Measurements from ENCODE around the gene PRKN.

Gene PRKN

DNA sequence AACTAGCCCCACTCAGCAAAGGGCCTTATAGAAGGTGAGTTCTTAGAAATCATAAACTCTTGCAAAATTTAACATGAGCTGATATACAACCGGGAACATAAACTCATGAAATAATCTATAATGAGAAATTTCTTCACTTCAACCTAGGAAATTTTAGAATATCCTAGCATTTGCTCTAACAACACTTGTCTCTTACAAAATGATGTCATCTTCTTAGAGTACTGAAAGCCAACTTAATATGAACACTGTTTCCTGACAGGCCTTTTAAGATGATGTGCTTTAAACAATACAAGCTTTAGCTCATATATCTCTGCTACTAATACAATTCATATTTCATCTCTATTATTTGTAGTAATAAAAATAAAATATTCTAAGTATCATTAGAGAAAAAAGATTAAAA is 1.1 kb upstream of the PRKN start:
- Histone ChIP-seq H3K4me1 (ENCODE audit: control insufficient read depth, insufficient read depth, low read length) (0 out of 2 replicates have a peak, but pooled peaks cover 3% of the 10 kb centered on the region), H3K36me3 (ENCODE audit: control insufficient read depth in 2 of 2, insufficient read depth in 1 of 2, low read length in 2 of 2) (no peaks in the 10 kb centered on the region), H3K9me3 (ENCODE audit: control insufficient read depth, insufficient read depth, low read depth, low read length) (no peaks in the 10 kb centered on the region), H3K4me3 (ENCODE audit: low read depth, low read length) (no peak overlapping the region), H3K27ac (ENCODE audit: extremely low read depth, low read depth, low read length) (no peak overlapping the region)
- TF ChIP-seq, protein P1, sequence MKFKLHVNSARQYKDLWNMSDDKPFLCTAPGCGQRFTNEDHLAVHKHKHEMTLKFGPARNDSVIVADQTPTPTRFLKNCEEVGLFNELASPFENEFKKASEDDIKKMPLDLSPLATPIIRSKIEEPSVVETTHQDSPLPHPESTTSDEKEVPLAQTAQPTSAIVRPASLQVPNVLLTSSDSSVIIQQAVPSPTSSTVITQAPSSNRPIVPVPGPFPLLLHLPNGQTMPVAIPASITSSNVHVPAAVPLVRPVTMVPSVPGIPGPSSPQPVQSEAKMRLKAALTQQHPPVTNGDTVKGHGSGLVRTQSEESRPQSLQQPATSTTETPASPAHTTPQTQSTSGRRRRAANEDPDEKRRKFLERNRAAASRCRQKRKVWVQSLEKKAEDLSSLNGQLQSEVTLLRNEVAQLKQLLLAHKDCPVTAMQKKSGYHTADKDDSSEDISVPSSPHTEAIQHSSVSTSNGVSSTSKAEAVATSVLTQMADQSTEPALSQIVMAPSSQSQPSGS (tag by site-specific recombination; IDR thresholded peaks at IDR 0.05; ENCODE audit: low read depth), result peak; percentile 84
- TF ChIP-seq, protein P2, sequence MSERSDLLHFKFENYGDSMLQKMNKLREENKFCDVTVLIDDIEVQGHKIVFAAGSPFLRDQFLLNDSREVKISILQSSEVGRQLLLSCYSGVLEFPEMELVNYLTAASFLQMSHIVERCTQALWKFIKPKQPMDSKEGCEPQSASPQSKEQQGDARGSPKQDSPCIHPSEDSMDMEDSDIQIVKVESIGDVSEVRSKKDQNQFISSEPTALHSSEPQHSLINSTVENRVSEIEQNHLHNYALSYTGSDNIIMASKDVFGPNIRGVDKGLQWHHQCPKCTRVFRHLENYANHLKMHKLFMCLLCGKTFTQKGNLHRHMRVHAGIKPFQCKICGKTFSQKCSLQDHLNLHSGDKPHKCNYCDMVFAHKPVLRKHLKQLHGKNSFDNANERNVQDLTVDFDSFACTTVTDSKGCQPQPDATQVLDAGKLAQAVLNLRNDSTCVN (tag by site-specific recombination; optimal IDR thresholded peaks at IDR 0.05), result no peak
- POLR2A ChIA-PET, result interaction anchor here (1.2 to 1.5 kb wide), 2 partner anchors 9 to 23 kb away, joined by 3 to 4 read pairs; no protein-coding TSS in a partner anchor
- CTCF ChIA-PET, result no interaction called here

DNA sequence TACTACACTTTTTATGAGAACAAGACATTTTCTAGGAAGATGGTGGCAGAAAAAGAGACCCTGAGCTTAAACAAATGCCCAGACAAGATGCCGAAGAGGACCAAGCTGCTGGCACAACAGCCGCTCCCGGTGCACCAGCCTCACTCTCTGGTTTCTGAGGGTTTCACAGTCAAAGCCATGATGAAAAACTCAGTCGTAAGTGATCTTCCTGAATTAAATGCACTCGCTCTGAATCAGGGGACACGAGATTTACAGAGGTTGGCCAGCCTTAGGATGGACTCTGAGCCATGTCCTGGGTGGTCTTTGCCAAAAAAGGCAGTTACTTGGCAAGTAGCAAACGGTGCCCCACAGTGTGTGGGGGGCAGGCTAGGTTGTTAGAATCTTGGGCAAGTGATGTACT is 631 bp upstream of the PRKN start:
- H3K36me3 ChIP-seq (ENCODE audit: control insufficient read depth in 2 of 2, insufficient read depth in 1 of 2, low read length in 2 of 2), result no peaks in the 10 kb centered on the region
- peak overlapping the region; percentile 27 for H3K4me3 ChIP-seq (ENCODE audit: low read depth, low read length)
- CTCF ChIA-PET, result no interaction called here
- H3K9me3 ChIP-seq (ENCODE audit: control insufficient read depth, insufficient read depth, low read depth, low read length), result no peaks in the 10 kb centered on the region
- H3K27ac ChIP-seq (ENCODE audit: extremely low read depth, low read depth, low read length), result no peak overlapping the region
- TF ChIP-seq, protein P2 (tag by site-specific recombination; optimal IDR thresholded peaks at IDR 0.05), result no peak
- TF ChIP-seq ZNF560 (tag by site-specific recombination; IDR thresholded peaks at IDR 0.05; ENCODE audit: borderline replicate concordance), result no peak
- 0 out of 2 replicates have a peak, but pooled peaks have one; percentile 20 for TF ChIP-seq TRIM28 (IDR thresholded peaks at IDR 0.05; ENCODE audit: borderline replicate concordance, low read length)
- TF ChIP-seq ZNF114 (tag by site-specific recombination; IDR thresholded peaks at IDR 0.05), result no peak
- no peak for TF ChIP-seq ZNF184 (tag by site-specific recombination; IDR thresholded peaks at IDR 0.05)
- TF ChIP-seq, protein P3, sequence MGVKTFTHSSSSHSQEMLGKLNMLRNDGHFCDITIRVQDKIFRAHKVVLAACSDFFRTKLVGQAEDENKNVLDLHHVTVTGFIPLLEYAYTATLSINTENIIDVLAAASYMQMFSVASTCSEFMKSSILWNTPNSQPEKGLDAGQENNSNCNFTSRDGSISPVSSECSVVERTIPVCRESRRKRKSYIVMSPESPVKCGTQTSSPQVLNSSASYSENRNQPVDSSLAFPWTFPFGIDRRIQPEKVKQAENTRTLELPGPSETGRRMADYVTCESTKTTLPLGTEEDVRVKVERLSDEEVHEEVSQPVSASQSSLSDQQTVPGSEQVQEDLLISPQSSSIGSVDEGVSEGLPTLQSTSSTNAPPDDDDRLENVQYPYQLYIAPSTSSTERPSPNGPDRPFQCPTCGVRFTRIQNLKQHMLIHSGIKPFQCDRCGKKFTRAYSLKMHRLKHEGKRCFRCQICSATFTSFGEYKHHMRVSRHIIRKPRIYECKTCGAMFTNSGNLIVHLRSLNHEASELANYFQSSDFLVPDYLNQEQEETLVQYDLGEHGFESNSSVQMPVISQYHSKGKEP (tag by site-specific recombination; IDR thresholded peaks at IDR 0.05), result no peak
- TF ChIP-seq, protein P4, sequence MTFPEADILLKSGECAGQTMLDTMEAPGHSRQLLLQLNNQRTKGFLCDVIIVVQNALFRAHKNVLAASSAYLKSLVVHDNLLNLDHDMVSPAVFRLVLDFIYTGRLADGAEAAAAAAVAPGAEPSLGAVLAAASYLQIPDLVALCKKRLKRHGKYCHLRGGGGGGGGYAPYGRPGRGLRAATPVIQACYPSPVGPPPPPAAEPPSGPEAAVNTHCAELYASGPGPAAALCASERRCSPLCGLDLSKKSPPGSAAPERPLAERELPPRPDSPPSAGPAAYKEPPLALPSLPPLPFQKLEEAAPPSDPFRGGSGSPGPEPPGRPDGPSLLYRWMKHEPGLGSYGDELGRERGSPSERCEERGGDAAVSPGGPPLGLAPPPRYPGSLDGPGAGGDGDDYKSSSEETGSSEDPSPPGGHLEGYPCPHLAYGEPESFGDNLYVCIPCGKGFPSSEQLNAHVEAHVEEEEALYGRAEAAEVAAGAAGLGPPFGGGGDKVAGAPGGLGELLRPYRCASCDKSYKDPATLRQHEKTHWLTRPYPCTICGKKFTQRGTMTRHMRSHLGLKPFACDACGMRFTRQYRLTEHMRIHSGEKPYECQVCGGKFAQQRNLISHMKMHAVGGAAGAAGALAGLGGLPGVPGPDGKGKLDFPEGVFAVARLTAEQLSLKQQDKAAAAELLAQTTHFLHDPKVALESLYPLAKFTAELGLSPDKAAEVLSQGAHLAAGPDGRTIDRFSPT (tag by site-specific recombination; IDR thresholded peaks at IDR 0.05), result no peak
- POLR2A ChIA-PET, result interaction anchor here (0.9 to 1.5 kb wide), 3 partner anchors 9 to 107 kb away, joined by 3 to 4 read pairs (median 3); no protein-coding TSS in a partner anchor
- 0 out of 2 replicates have a peak, but pooled peaks cover 3% of the 10 kb centered on the region for H3K4me1 ChIP-seq (ENCODE audit: control insufficient read depth, insufficient read depth, low read length)

DNA sequence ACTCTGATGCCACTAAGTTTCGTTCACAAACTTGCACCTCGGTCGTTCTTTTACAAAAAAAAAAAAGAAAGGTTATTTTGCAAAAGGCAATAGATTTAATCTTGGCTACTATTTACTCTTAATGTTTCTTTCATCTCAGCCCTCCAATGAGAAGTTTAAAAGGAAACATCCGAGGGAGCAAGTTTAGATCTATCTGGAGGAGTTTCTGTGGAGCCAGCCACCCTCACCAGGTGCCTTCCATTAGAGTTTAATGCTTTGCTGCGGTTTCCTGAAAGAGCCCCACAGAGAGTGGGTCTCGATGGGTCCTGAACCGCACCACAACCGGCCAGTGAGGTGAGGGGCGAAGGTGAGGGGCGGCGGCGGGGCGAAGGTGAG is 632 bp downstream of the PRKN start:
- H3K4me3 ChIP-seq (ENCODE audit: low read depth, low read length), result peak overlapping the region; percentile 87
- 0 out of 2 replicates have a peak, but pooled peaks cover 3% of the 10 kb centered on the region for H3K4me1 ChIP-seq (ENCODE audit: control insufficient read depth, insufficient read depth, low read length)
- no peaks in the 10 kb centered on the region for H3K36me3 ChIP-seq (ENCODE audit: control insufficient read depth in 2 of 2, insufficient read depth in 1 of 2, low read length in 2 of 2)
- no peak overlapping the region; the same call in 1 of the 2 replicates for H3K27ac ChIP-seq (ENCODE audit: extremely low read depth, low read depth, low read length)
- TF ChIP-seq ZNF544 (tag by site-specific recombination; IDR thresholded peaks at IDR 0.05) (no peak), ZNF335 (tag by site-specific recombination; conservative IDR thresholded peaks at IDR 0.05) (0 out of 2 replicates have a peak, but pooled peaks have one; percentile 11), ZNF621 (tag by site-specific recombination; IDR thresholded peaks at IDR 0.05) (no peak), ZNF660 (tag by site-specific recombination; IDR thresholded peaks at IDR 0.05) (no peak)
- TF ChIP-seq, protein P5, sequence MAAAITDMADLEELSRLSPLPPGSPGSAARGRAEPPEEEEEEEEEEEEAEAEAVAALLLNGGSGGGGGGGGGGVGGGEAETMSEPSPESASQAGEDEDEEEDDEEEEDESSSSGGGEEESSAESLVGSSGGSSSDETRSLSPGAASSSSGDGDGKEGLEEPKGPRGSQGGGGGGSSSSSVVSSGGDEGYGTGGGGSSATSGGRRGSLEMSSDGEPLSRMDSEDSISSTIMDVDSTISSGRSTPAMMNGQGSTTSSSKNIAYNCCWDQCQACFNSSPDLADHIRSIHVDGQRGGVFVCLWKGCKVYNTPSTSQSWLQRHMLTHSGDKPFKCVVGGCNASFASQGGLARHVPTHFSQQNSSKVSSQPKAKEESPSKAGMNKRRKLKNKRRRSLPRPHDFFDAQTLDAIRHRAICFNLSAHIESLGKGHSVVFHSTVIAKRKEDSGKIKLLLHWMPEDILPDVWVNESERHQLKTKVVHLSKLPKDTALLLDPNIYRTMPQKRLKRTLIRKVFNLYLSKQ (tag by site-specific recombination; IDR thresholded peaks at IDR 0.05; ENCODE audit: borderline replicate concordance), result no peak
- no peaks in the 10 kb centered on the region for H3K9me3 ChIP-seq (ENCODE audit: control insufficient read depth, insufficient read depth, low read depth, low read length)
- ChIA-PET POLR2A (no interaction called here), CTCF (no interaction called here)
